ENCODE data around the gene NADK2. TPM values are rescaled to one million over a fixed set of nuclear protein-coding genes. Genes with fewer than 3 reads are reported as not detected.

NADK2 gene
- total RNA-seq, 1 experiment from 2014 or later, result 12.2 TPM

DNA sequence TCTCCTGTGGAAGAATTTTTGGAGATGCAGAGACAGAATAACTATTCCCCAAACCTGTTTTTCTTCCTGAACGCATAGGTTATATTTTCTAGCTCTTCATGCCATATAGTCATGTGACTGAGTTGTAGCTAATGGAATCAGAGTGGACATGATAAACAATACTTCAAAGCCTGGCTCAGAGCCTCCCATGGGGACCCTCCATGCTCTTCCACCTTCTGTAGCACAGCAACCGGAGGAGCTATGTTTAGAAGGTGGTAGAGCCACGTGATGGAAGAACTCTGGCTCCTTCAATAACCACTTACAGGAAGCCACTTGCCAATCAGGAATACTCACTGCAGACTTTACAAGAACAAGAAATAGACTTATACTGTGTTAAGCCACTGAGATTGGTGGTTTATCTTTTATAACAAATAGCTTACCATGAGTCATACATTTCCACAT is 39.2 kb downstream of the NADK2 start:
- Histone ChIP-seq H3K18ac (ENCODE audit: insufficient read length, low read depth, low read length) (no peak overlapping the region), H3K79me2 (ENCODE audit: insufficient read depth, low read length) (no peaks in the 10 kb centered on the region), H3K9ac (ENCODE audit: extremely low read depth, insufficient read length, low read length) (no peak overlapping the region), H3K4ac (ENCODE audit: low read depth, low read length) (no peak overlapping the region), H3K56ac (ENCODE audit: insufficient read length, low read depth, low read length) (no peak overlapping the region), H4K5ac (ENCODE audit: insufficient read length, low read depth, low read length) (no peak overlapping the region), H2AK5ac (ENCODE audit: insufficient read length, low read length) (no peak overlapping the region), H2AFZ (ENCODE audit: low read length) (no peak overlapping the region), H3K27me3 (ENCODE audit: insufficient read depth, low read length) (no peaks in the 10 kb centered on the region), H2BK20ac (ENCODE audit: low read depth, low read length, poor library complexity, severe bottlenecking) (no peak overlapping the region), H3K79me1 (ENCODE audit: insufficient read depth, low read depth, low read length, poor library complexity, severe bottlenecking) (no peaks in the 10 kb centered on the region), H2BK12ac (ENCODE audit: insufficient read length, low read depth, low read length) (no peak overlapping the region), H2BK5ac (ENCODE audit: insufficient read length, low read length) (no peak overlapping the region), H3K4me2 (ENCODE audit: insufficient read depth, insufficient read length, low read length) (no peak overlapping the region), H4K20me1 (ENCODE audit: control insufficient read depth, insufficient read depth, insufficient read length) (no peaks in the 10 kb centered on the region), H3K14ac (ENCODE audit: insufficient read depth, low read length) (no peak overlapping the region), H4K91ac (ENCODE audit: insufficient read length, low read depth, low read length) (no peak overlapping the region), H2BK120ac (ENCODE audit: low read depth, low read length, poor library complexity, severe bottlenecking) (no peak overlapping the region), H3K23me2 (ENCODE audit: insufficient read length, low read depth, low read length, poor library complexity, severe bottlenecking) (no peaks in the 10 kb centered on the region), H3K4me1 (ENCODE audit: insufficient read depth, low read length) (no peaks in the 10 kb centered on the region), H2BK15ac (ENCODE audit: low read depth, low read length) (no peak overlapping the region), H4K8ac (replicated peaks; ENCODE audit: insufficient read length, low read depth, low read length) (no peak overlapping the region), H3K9me3 (ENCODE audit: control insufficient read depth, low read depth, low read length) (no peaks in the 10 kb centered on the region), H3T11ph (ENCODE audit: low read length) (no peak overlapping the region), H3K27ac (ENCODE audit: insufficient read length, low read depth, low read length) (no peak overlapping the region), H3K23ac (ENCODE audit: insufficient read length, low read depth, low read length) (no peak overlapping the region)
- Mint-ChIP-seq H3K9me3 (no peaks in the 10 kb centered on the region), H3K4me3 (no peak overlapping the region), H3K27me3 (ENCODE audit: low read depth) (no peaks in the 10 kb centered on the region), H3K27ac (no peak overlapping the region), H3K36me3 (ENCODE audit: insufficient read depth in 1 of 3, low read depth in 3 of 3) (peaks cover 0 to 10% (median 6%) of the 10 kb centered on the region in 3 experiments; a peak in 5 of 7 replicates), H3K4me1 (no peaks in the 10 kb centered on the region)
- TF ChIP-seq, protein P1, sequence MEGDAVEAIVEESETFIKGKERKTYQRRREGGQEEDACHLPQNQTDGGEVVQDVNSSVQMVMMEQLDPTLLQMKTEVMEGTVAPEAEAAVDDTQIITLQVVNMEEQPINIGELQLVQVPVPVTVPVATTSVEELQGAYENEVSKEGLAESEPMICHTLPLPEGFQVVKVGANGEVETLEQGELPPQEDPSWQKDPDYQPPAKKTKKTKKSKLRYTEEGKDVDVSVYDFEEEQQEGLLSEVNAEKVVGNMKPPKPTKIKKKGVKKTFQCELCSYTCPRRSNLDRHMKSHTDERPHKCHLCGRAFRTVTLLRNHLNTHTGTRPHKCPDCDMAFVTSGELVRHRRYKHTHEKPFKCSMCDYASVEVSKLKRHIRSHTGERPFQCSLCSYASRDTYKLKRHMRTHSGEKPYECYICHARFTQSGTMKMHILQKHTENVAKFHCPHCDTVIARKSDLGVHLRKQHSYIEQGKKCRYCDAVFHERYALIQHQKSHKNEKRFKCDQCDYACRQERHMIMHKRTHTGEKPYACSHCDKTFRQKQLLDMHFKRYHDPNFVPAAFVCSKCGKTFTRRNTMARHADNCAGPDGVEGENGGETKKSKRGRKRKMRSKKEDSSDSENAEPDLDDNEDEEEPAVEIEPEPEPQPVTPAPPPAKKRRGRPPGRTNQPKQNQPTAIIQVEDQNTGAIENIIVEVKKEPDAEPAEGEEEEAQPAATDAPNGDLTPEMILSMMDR (conservative IDR thresholded peaks at IDR 0.05), result no peak
- no CpG with 5 or more reads among the region's 3 CpGs for WGBS (ENCODE audit: extremely low coverage, insufficient read length, low lambda C conversion rate)
- DNase-seq, result no peak
